Psoas muscle (tissue), 8 donors: Measurements from ENCODE around the gene CZIB. TPM values are rescaled to one million over a fixed set of nuclear protein-coding genes. Genes with fewer than 3 reads are reported as not detected.

ENCODE experiments used
- ATAC-seq, 4 donors: fragments of 200-7000 bp; cut with Tn5 transposase; one replicate each; pipeline ENCODE4 v1.9.1; 2020; ENCODE audit warnings: moderate library complexity in 3 of 4, mild to moderate bottlenecking in 2 of 4
- DNase-seq, 2 donors: peaks; one replicate each; pipeline ENCODE4 v3.0.0-alpha.2; 2020
- H3K27ac ChIP-seq: fragments of 200-600 bp; one replicate; pipeline ENCODE4 v1.8.0; 2022
- H3K27me3 ChIP-seq, 3 donors: fragments of 200-600 bp in 1 of 3; one replicate each; pipeline versions ENCODE4 v1.6.1 to v1.8.0; 2013 to 2022; ENCODE audit warnings: low read length in 2 of 3, mild to moderate bottlenecking in 2 of 3, moderate library complexity in 1 of 3; ENCODE audit not compliant: insufficient read depth in 3 of 3
- H3K36me3 ChIP-seq, 2 donors: fragments of 200-600 bp in 1 of 2; one replicate each; pipeline versions ENCODE4 v1.6.1 to v1.8.0; 2013 to 2022; ENCODE audit warnings: low read depth in 1 of 2, mild to moderate bottlenecking in 1 of 2, moderate library complexity in 1 of 2; ENCODE audit not compliant: insufficient read depth in 1 of 2
- H3K4me1 ChIP-seq: fragments of 200-600 bp; one replicate; pipeline ENCODE4 v1.8.0; 2022
- H3K4me3 ChIP-seq: fragments of 200-600 bp; one replicate; pipeline ENCODE4 v1.8.0; 2022; ENCODE audit warnings: mild to moderate bottlenecking
- H3K9me3 ChIP-seq: fragments of 200-600 bp; one replicate; pipeline ENCODE4 v1.8.0; 2022
- CTCF ChIP-seq: fragments of 200-600 bp; IDR thresholded peaks from one replicate; pipeline ENCODE4 v1.8.0; 2022; ENCODE audit warnings: antibody characterized with exemption
- WGBS, 3 donors: extraction: QIAGEN DNeasy Blood & Tissue Kit; methylation state at CpG; one replicate each; pipeline versions ENCODE4 v1.1.6 to v1.1.7; 2013; 5-methylcytosine and 5-hydroxymethylcytosine counted together
- intact Hi-C, 2 donors: fragments of 100-400 bp; cut with DNase I; formaldehyde crosslinking; loops; one replicate each; pipeline versions ENCODE4 v1.11.0 to v1.14.2; 2022
- polyA plus RNA-seq, 3 donors: library from polyadenylated mRNA; stranded (reverse); fragments of 200-250 nt; gene quantifications; one replicate each; pipeline ENCODE4 v1.2.3, GENCODE V29; 2013
- total RNA-seq, 4 donors: library from RNA; stranded (reverse); fragmentation: NEBNext Ultra II Directional in 2 of 4; extraction: Animal tissue kit (Norgen Biotek cat#: 25700) in 2 of 4; gene quantifications; one replicate each; pipeline versions ENCODE4 v1.2.1 to v1.2.4, GENCODE V29; 2021 to 2023
- donor health status: healthy with polysubstance abuse.
- donor health status: DM: no; HTN: no; CAD: no; lungs with moderate emphysema.
- donor health status: Bipolar disorder and iron deficiency.
- donor health status: healthy.
- donor health status: DM: yes; HTN: yes; CAD: no.
- donor health status: DM: no; HTN: no; CAD: no.
- donor health status: DM: no; HTN: no; CAD: no.
- donor health status: DM: yes; HTN: yes; CAD: no.

CZIB gene
- total and polyA plus RNA-seq, 7 donors = 47.8 to 70.9 (median 52.7) TPM

DNA sequence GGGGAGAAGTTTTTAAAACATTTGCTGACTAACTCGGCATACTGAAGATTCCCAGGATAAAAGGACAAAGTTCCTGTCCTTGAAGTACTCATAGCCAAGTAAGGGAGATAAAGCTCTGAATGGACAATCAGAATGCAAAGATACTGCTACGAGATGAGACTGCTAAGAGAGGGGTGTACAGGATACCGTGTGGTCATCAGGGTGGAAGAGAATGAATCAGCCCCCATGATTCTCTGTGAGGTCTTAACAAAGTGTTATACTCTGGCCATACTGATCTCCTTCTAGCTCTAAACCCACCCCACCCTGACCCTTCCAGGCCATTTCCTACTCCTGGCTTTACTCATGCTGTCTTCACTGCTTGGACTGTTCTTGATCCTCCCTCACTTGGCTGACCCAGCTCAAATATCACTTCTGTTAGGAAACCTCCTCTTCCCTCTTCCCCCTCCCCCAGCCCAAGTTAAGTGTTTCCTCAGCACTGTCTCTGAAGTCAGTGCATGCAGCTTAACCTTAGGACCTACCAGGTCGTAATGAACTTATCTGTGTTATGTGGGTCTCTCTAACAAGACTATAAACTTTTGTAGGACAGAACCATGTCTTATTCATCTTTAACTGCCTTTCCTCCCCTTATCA, 33.7 kb upstream of the CZIB start:
- no peaks in the 10 kb centered on the region for H3K36me3 ChIP-seq
- H3K4me1 ChIP-seq = no peaks in the 10 kb centered on the region
- ATAC-seq (no peak), DNase-seq (no peak)
- no peak for TF ChIP-seq CTCF
- 76 to 80% (median 78%) methylated on average over 4 of the region's 4 CpGs for WGBS, 3 donors
- H3K4me3 ChIP-seq = no peak overlapping the region
- intact Hi-C loops = no loop called here
- H3K27ac ChIP-seq = no peak overlapping the region
- no peaks in the 10 kb centered on the region for H3K9me3 ChIP-seq
- no peaks in the 10 kb centered on the region for H3K27me3 ChIP-seq

DNA sequence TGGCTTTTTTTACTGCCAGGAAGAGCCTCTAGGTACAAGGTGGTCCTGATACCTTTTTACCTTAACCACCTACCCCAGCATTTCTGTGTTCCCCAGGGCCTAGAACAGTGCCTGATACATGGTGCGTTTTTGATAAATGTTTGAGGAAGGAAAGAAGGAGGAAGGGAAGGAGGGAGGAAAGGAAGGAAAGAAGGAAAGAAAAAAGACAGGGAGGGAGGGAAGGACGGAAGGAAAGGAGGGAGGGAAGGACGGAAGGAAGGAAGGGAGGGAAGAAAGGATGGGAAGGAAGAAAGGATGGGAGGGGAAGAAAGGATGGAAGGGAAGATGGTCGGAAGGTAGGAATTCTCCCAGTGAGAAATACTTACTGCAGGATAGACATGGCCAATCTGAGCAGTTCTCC, 29.9 kb upstream of the CZIB start:
- TF ChIP-seq CTCF = no peak
- WGBS, 3 donors = 77 to 88% (median 86%) methylated on average over 4 of the region's 4 CpGs
- Histone ChIP-seq H3K36me3 (no peaks in the 10 kb centered on the region), H3K4me1 (no peaks in the 10 kb centered on the region), H3K9me3 (no peaks in the 10 kb centered on the region), H3K4me3 (no peak overlapping the region), H3K27ac (no peak overlapping the region), H3K27me3 (no peaks in the 10 kb centered on the region)
- ATAC-seq (no peak), DNase-seq (no peak)
- intact Hi-C loops = no loop called here

GRCh38 chr1:53249706-53250105, 29.3 kb upstream of the CZIB start:
- H3K9me3 ChIP-seq = no peaks in the 10 kb centered on the region
- no peaks in the 10 kb centered on the region for H3K4me1 ChIP-seq
- TF ChIP-seq CTCF = no peak
- intact Hi-C loops = no loop called here
- no peak overlapping the region for H3K27ac ChIP-seq
- no peak for DNase-seq
- H3K27me3 ChIP-seq = peaks cover 0 to 6% (median 0%) of the 10 kb centered on the region in 3 donors
- ATAC-seq = no peak
- no peak overlapping the region for H3K4me3 ChIP-seq
- 34 to 48% (median 45%) methylated on average over 3 of the region's 3 CpGs for WGBS, 3 donors
- no peaks in the 10 kb centered on the region for H3K36me3 ChIP-seq

DNA sequence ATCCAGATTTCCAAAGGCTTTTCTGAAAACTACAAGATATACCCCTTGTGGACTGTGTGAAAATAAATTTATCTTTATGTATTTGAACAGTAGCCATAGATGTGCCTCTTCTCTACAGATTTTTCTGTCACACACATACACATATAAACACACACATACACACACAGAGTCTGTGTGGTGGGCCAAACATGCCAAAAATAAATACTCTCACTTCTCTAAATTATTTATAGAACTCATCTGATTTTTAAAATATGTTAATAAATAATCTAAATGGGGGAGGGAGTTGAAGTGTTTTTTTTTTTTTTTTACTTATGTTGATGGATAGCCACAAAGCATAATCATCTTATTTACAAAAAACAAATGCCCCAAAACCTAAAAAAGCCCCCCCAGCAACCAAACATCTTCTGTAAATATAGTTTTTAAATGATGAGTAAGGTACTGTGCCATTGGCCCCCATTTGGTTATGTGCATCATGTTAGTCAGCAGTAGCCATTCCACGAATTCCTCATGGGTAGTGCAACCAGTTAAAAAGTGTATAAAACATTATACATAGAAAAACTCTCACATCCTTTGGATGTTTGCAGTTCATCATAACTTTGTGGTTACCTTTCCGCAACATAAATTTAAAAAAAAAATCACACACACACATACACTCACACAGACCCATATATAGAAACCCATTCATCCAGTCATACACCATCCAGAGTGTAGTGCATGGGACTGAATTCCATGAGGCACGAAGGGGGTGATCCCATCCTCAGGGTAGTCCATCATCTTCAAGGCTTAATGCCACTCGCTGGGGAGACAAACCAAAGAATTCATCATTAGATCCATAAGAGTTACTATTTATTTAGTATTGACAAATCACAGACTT, 26.1 kb upstream of the CZIB start:
- 78 to 93% (median 80%) methylated on average over 4 of the region's 4 CpGs for WGBS, 3 donors
- Histone ChIP-seq H3K4me1 (no peaks in the 10 kb centered on the region), H3K27ac (no peak overlapping the region), H3K36me3 (no peaks in the 10 kb centered on the region), H3K9me3 (no peaks in the 10 kb centered on the region), H3K27me3 (peaks cover 0 to 14% (median 0%) of the 10 kb centered on the region in 3 donors), H3K4me3 (no peak overlapping the region)
- DNase-seq (no peak), ATAC-seq (no peak)
- no peak for TF ChIP-seq CTCF
- intact Hi-C loops = no loop called here
